Measurements from ENCODE around the gene TBX5. TPM values are rescaled to one million over a fixed set of nuclear protein-coding genes. Genes with fewer than 3 reads are reported as not detected.

TBX5 gene
- total and polyA plus RNA-seq, 4 experiments from 2014 or later, result not detected

- H3K4me1 Mint-ChIP-seq, result peaks cover 0 to 5% (median 2%) of the 10 kb centered on the region in 4 donors
- Histone ChIP-seq H3K4me1 (ENCODE audit: insufficient read depth, low read length) (no peaks in the 10 kb centered on the region), H3K4me3 (ENCODE audit: low read length in 2 of 2) (no peak overlapping the region), H3K27ac (ENCODE audit: low read depth, low read length) (no peak overlapping the region), H3K9me3 (ENCODE audit: control insufficient read depth in 1 of 2, low read length in 2 of 2) (no peaks in the 10 kb centered on the region), H3K36me3 (ENCODE audit: insufficient read depth, low read length) (no peaks in the 10 kb centered on the region), H3K27me3 (ENCODE audit: insufficient read depth, low read length) (peaks cover 19% of the 10 kb centered on the region)
- intact Hi-C loops (cut with micrococcal nuclease), result no loop called here
- no peak for DNase-seq
- peaks cover 0 to 10% (median 3%) of the 10 kb centered on the region in 8 donors for H3K9me3 Mint-ChIP-seq
- CTCF ChIA-PET (ENCODE audit: partially characterized antibody), result no interaction called here
- no peak overlapping the region for H3K4me3 Mint-ChIP-seq
- H3K27ac Mint-ChIP-seq, result no peak overlapping the region
- peaks cover 39 to 47% of the 10 kb centered on the region in 2 donors for H3K27me3 Mint-ChIP-seq
- no peaks in the 10 kb centered on the region for H3K36me3 Mint-ChIP-seq
- POLR2A ChIA-PET (ENCODE audit: partially characterized antibody), result no interaction called here
Measured at GRCh38 chr12:114392909-114393308, 13.0 kb downstream of the TBX5 start.

- H3K27me3 ChIP-seq (ENCODE audit: insufficient read depth, low read length), result peaks cover 11% of the 10 kb centered on the region
- peaks cover 0 to 5% (median 2%) of the 10 kb centered on the region in 4 donors for H3K4me1 Mint-ChIP-seq
- CTCF ChIA-PET (ENCODE audit: partially characterized antibody), result no interaction called here
- no peaks in the 10 kb centered on the region for H3K36me3 ChIP-seq (ENCODE audit: insufficient read depth, low read length)
- H3K4me3 Mint-ChIP-seq, result no peak overlapping the region
- H3K27ac ChIP-seq (ENCODE audit: low read depth, low read length), result no peak overlapping the region
- peaks cover 30 to 35% of the 10 kb centered on the region in 2 donors for H3K27me3 Mint-ChIP-seq
- no peak overlapping the region for H3K27ac Mint-ChIP-seq
- H3K4me1 ChIP-seq (ENCODE audit: insufficient read depth, low read length), result no peaks in the 10 kb centered on the region
- H3K9me3 Mint-ChIP-seq, result peaks cover 0 to 7% (median under 1%) of the 10 kb centered on the region in 8 donors
- no peak overlapping the region for H3K4me3 ChIP-seq (ENCODE audit: low read length in 2 of 2)
- no peaks in the 10 kb centered on the region for H3K9me3 ChIP-seq (ENCODE audit: control insufficient read depth in 1 of 2, low read length in 2 of 2)
- POLR2A ChIA-PET (ENCODE audit: partially characterized antibody), result no interaction called here
- H3K36me3 Mint-ChIP-seq, result no peaks in the 10 kb centered on the region
- no peak for DNase-seq
- intact Hi-C loops (cut with micrococcal nuclease), result no loop called here
Measured at GRCh38 chr12:114391088-114391487, 14.9 kb downstream of the TBX5 start.

GRCh38 chr12:114384739-114385138, 21.2 kb downstream of the TBX5 start:
- Mint-ChIP-seq H3K4me3 (no peak overlapping the region), H3K27me3 (peaks cover 0 to 5% of the 10 kb centered on the region in 2 donors), H3K9me3 (peaks cover 0 to 7% (median 2%) of the 10 kb centered on the region in 8 donors), H3K36me3 (no peaks in the 10 kb centered on the region), H3K27ac (no peak overlapping the region), H3K4me1 (no peaks in the 10 kb centered on the region)
- ChIA-PET POLR2A (ENCODE audit: partially characterized antibody) (no interaction called here), CTCF (ENCODE audit: partially characterized antibody) (interaction anchor here (0.7 kb wide), 1 partner anchor 98 kb away, joined by 3 read pairs; no protein-coding TSS in a partner anchor)
- no peak for DNase-seq
- intact Hi-C loops (cut with micrococcal nuclease), result no loop called here
- Histone ChIP-seq H3K27ac (ENCODE audit: low read depth, low read length) (no peak overlapping the region), H3K9me3 (ENCODE audit: control insufficient read depth in 1 of 2, low read length in 2 of 2) (no peaks in the 10 kb centered on the region), H3K4me3 (ENCODE audit: low read length in 2 of 2) (no peak overlapping the region), H3K36me3 (ENCODE audit: insufficient read depth, low read length) (no peaks in the 10 kb centered on the region), H3K4me1 (ENCODE audit: insufficient read depth, low read length) (no peaks in the 10 kb centered on the region), H3K27me3 (ENCODE audit: insufficient read depth, low read length) (no peaks in the 10 kb centered on the region)

- no peak overlapping the region for H3K4me3 ChIP-seq (ENCODE audit: low read length in 2 of 2)
- no peaks in the 10 kb centered on the region for H3K36me3 ChIP-seq (ENCODE audit: insufficient read depth, low read length)
- no peaks in the 10 kb centered on the region for H3K27me3 ChIP-seq (ENCODE audit: insufficient read depth, low read length)
- no peaks in the 10 kb centered on the region for H3K4me1 ChIP-seq (ENCODE audit: insufficient read depth, low read length)
- Mint-ChIP-seq H3K27ac (no peak overlapping the region), H3K36me3 (no peaks in the 10 kb centered on the region), H3K9me3 (peaks cover 0 to 7% (median 2%) of the 10 kb centered on the region in 8 donors), H3K27me3 (peaks cover 0 to 7% of the 10 kb centered on the region in 2 donors), H3K4me3 (no peak overlapping the region), H3K4me1 (no peaks in the 10 kb centered on the region)
- intact Hi-C loops (cut with micrococcal nuclease), result no loop called here
- ChIA-PET CTCF (ENCODE audit: partially characterized antibody) (no interaction called here), POLR2A (ENCODE audit: partially characterized antibody) (no interaction called here)
- no peaks in the 10 kb centered on the region for H3K9me3 ChIP-seq (ENCODE audit: control insufficient read depth in 1 of 2, low read length in 2 of 2)
- no peak for DNase-seq
- H3K27ac ChIP-seq (ENCODE audit: low read depth, low read length), result no peak overlapping the region
Measured at GRCh38 chr12:114381177-114381576, 24.8 kb downstream of the TBX5 start.

GRCh38 chr12:114371733-114372132, 34.2 kb downstream of the TBX5 start:
- Histone ChIP-seq H3K27ac (ENCODE audit: low read depth, low read length) (no peak overlapping the region), H3K36me3 (ENCODE audit: insufficient read depth, low read length) (no peaks in the 10 kb centered on the region), H3K9me3 (ENCODE audit: control insufficient read depth in 1 of 2, low read length in 2 of 2) (no peaks in the 10 kb centered on the region), H3K4me1 (ENCODE audit: insufficient read depth, low read length) (no peaks in the 10 kb centered on the region), H3K4me3 (ENCODE audit: low read length in 2 of 2) (no peak overlapping the region), H3K27me3 (ENCODE audit: insufficient read depth, low read length) (no peaks in the 10 kb centered on the region)
- DNase-seq, result no peak
- no peaks in the 10 kb centered on the region for H3K36me3 Mint-ChIP-seq
- peaks cover 0 to 9% (median 4%) of the 10 kb centered on the region in 8 donors for H3K9me3 Mint-ChIP-seq
- intact Hi-C loops (cut with micrococcal nuclease), result no loop called here
- CTCF ChIA-PET (ENCODE audit: partially characterized antibody), result no interaction called here
- H3K27ac Mint-ChIP-seq, result no peak overlapping the region
- POLR2A ChIA-PET (ENCODE audit: partially characterized antibody), result no interaction called here
- H3K27me3 Mint-ChIP-seq, result peaks cover 0 to 6% of the 10 kb centered on the region in 2 donors
- no peak overlapping the region for H3K4me3 Mint-ChIP-seq
- no peaks in the 10 kb centered on the region for H3K4me1 Mint-ChIP-seq

GRCh38 chr12:114371250-114371649, 34.7 kb downstream of the TBX5 start:
- POLR2A ChIA-PET (ENCODE audit: partially characterized antibody), result no interaction called here
- Mint-ChIP-seq H3K36me3 (no peaks in the 10 kb centered on the region), H3K27me3 (peaks cover 0 to 5% of the 10 kb centered on the region in 2 donors), H3K9me3 (peaks cover 0 to 11% (median 4%) of the 10 kb centered on the region in 8 donors), H3K4me1 (no peaks in the 10 kb centered on the region), H3K27ac (peak overlapping the region in 2 of 7 donors; percentile 23 to 44), H3K4me3 (no peak overlapping the region)
- Histone ChIP-seq H3K36me3 (ENCODE audit: insufficient read depth, low read length) (no peaks in the 10 kb centered on the region), H3K27ac (ENCODE audit: low read depth, low read length) (no peak overlapping the region), H3K9me3 (ENCODE audit: control insufficient read depth in 1 of 2, low read length in 2 of 2) (no peaks in the 10 kb centered on the region), H3K27me3 (ENCODE audit: insufficient read depth, low read length) (no peaks in the 10 kb centered on the region), H3K4me1 (ENCODE audit: insufficient read depth, low read length) (no peaks in the 10 kb centered on the region), H3K4me3 (ENCODE audit: low read length in 2 of 2) (no peak overlapping the region)
- no peak for DNase-seq
- CTCF ChIA-PET (ENCODE audit: partially characterized antibody), result no interaction called here
- intact Hi-C loops (cut with micrococcal nuclease), result no loop called here

GRCh38 chr12:114368685-114369452, 37.1 kb downstream of the TBX5 start:
- Histone ChIP-seq H3K27me3 (ENCODE audit: insufficient read depth, low read length) (no peaks in the 10 kb centered on the region), H3K27ac (ENCODE audit: low read depth, low read length) (no peak overlapping the region), H3K9me3 (ENCODE audit: control insufficient read depth in 1 of 2, low read length in 2 of 2) (no peaks in the 10 kb centered on the region), H3K4me3 (ENCODE audit: low read length in 2 of 2) (no peak overlapping the region), H3K36me3 (ENCODE audit: insufficient read depth, low read length) (no peaks in the 10 kb centered on the region), H3K4me1 (ENCODE audit: insufficient read depth, low read length) (no peaks in the 10 kb centered on the region)
- Mint-ChIP-seq H3K36me3 (no peaks in the 10 kb centered on the region), H3K4me3 (no peak overlapping the region), H3K9me3 (peaks cover 0 to 20% (median 9%) of the 10 kb centered on the region in 8 donors), H3K4me1 (no peaks in the 10 kb centered on the region), H3K27ac (no peak overlapping the region), H3K27me3 (peaks cover 0 to 5% of the 10 kb centered on the region in 2 donors)
- CTCF ChIA-PET (ENCODE audit: partially characterized antibody), result no interaction called here
- intact Hi-C loops (cut with micrococcal nuclease), result no loop called here
- POLR2A ChIA-PET (ENCODE audit: partially characterized antibody), result no interaction called here
- DNase-seq, result no peak
